Stimulated activated CD4-positive, alpha-beta T cell treated with anti-CD3 and anti-CD28 coated beads, Interleukin-2, amount 100 ng/mL, for 4 hours (primary cell): Measurements from ENCODE around the gene CDKN3.
"Not testable (repeated sequence)": the region's sequence is repeated elsewhere in the genome, so short reads cannot be mapped to it uniquely, and the experiment has no call there.

Experiments used
- DNase-seq: peaks from one replicate; pipeline ENCODE4 v3.0.0-alpha.2; 2020; ENCODE audit warnings: low read depth

Gene CDKN3

GRCh38 chr14:54456820-54457608 is 60.2 kb downstream of the CDKN3 start:
- not testable (repeated sequence) for DNase-seq

DNA sequence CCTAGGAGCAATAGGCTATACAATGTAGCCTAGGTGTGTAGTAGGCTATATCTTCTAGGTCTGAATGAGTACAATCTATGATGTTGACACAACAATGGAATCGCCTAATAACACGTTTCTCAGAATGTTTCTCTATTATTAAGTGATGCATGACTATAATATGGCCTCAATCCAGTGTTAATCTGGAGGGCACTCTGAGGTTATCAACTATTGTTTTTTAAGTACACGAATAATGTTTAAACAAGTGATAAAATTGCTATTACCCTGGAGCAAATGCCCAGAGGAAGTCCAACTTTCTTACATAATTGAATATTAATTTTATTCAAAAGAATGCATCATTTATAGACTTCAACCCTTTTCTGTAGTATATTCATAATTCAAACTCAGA is 60.8 kb downstream of the CDKN3 start:
- no peak for DNase-seq

- DNase-seq = not testable (repeated sequence)
These were observed 61.7 kb downstream of the CDKN3 start for GRCh38 chr14:54458536-54458935.

DNA sequence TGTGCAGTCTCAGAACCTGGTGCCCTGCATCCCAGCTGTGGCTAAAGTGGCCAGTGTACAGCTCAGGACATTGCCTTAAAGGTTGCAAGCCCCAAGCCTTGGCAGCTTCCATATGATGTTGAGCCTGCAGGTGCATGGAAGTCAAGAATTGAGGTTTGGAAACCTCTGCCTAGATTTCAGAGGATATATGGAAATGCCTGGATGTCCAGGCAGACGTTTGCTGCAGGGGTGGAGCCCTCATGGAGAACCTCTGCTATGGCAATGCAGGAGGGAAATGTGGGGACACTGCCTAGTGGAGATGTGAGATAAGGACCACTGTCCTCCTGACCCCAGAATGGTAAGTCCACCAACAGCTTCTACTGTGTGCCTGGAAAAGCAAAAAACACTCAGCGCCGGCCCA is 62.3 kb downstream of the CDKN3 start:
- DNase-seq = no peak

- no peak for DNase-seq
These were observed 65.2 kb downstream of the CDKN3 start for GRCh38 chr14:54462048-54462447.

DNA sequence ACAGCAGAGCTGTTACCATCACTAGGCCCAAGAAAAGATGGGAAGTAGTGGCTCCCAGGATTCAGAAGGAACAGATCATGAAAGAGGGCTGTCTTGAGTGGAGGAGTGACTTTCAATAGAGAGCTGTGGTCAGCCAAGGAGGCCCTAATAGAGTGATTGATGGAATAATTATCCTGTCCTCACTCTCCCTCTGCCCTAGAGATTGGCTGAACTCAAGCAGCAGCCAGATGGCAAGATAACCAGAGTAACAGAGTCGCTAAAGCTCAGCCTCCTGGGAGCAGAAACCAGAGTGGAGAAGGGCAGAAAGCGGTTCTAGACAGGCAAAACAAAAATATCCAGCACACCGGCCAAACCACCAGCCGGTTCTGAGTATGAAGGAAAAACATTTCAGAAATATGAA is 68.8 kb downstream of the CDKN3 start:
- DNase-seq = no peak

GRCh38 chr14:54467280-54467679 is 70.5 kb downstream of the CDKN3 start:
- no peak for DNase-seq
